IMR-90 (cell line): ENCODE data around the gene EIF2A. TPM values are rescaled to one million over a fixed set of nuclear protein-coding genes. Genes with fewer than 3 reads are reported as not detected.

ENCODE experiments used
- ATAC-seq: fragments of 200-7000 bp; cut with Tn5 transposase; 2 replicates; pipeline ENCODE4 v1.9.1; 2020; ENCODE audit warnings: low read depth, mild to moderate bottlenecking, moderate library complexity
- BruUV-seq: library from RNA; stranded (reverse); fragments of 400-500 nt; replicated peaks from 2 replicates; lab custom pipeline; 2021; lab: Mats Ljungman, UMichigan
- CTCF ChIA-PET: fragments of 300-600 bp; formaldehyde crosslinking; extraction: SDS; loops from one replicate; lab custom pipeline; 2021; ENCODE audit warnings: antibody characterized with exemption; lab: Yijun Ruan, JAX
- POLR2A ChIA-PET: fragments of 300-600 bp; sonication (Branson Sonifier 250); formaldehyde crosslinking; loops from one replicate; lab custom pipeline; 2022; ENCODE audit warnings: antibody characterized with exemption; ENCODE audit not compliant: unreplicated experiment; lab: Charles Lee
- DNase-seq: peaks from one replicate; pipeline ENCODE4 v3.0.0; 2013
- H2AFZ ChIP-seq: replicated peaks from 2 replicates; pipeline ENCODE3; 2013; ENCODE audit warnings: low read length, mild to moderate bottlenecking; ENCODE audit not compliant: poor library complexity
- H2AK5ac ChIP-seq: 2 replicates; pipeline ENCODE4 v1.6.1; 2013; ENCODE audit warnings: low read depth, low read length, inconsistent platforms
- H2AK9ac ChIP-seq: replicated peaks from 2 replicates; pipeline ENCODE3; 2013; ENCODE audit warnings: mild to moderate bottlenecking, low read depth, low read length, moderate library complexity; ENCODE audit not compliant: poor library complexity
- H2BK120ac ChIP-seq: 2 replicates; pipeline ENCODE4 v1.6.1; 2013; ENCODE audit warnings: low read depth, low read length, inconsistent platforms
- H2BK15ac ChIP-seq: 3 replicates; pipeline ENCODE4 v1.6.1; 2013; ENCODE audit warnings: low read depth, low read length, inconsistent platforms
- H2BK20ac ChIP-seq: 2 replicates; pipeline ENCODE4 v1.6.1; 2013; ENCODE audit warnings: low read depth, mild to moderate bottlenecking, inconsistent platforms, low read length, moderate library complexity
- H2BK5ac ChIP-seq: 2 replicates; pipeline ENCODE4 v1.6.1; 2013; ENCODE audit warnings: mild to moderate bottlenecking, low read depth, low read length, inconsistent platforms; ENCODE audit not compliant: poor library complexity, severe bottlenecking
- H3K14ac ChIP-seq: replicated peaks from 2 replicates; pipeline ENCODE4 v1.6.1; 2013; ENCODE audit warnings: low read depth, low read length, inconsistent platforms
- H3K18ac ChIP-seq: 2 replicates; pipeline ENCODE4 v1.6.1; 2013; ENCODE audit warnings: low read depth, low read length, control low read depth
- H3K23ac ChIP-seq: 2 replicates; pipeline ENCODE4 v1.6.1; 2013; ENCODE audit warnings: low read depth, low read length, inconsistent platforms
- H3K27ac ChIP-seq: 2 replicates; pipeline ENCODE4 v1.5.1; 2013; ENCODE audit warnings: mild to moderate bottlenecking, control low read depth, low read length; ENCODE audit not compliant: insufficient read depth
- H3K27me3 ChIP-seq: 2 replicates; pipeline ENCODE4 v1.6.1; 2013; ENCODE audit warnings: low read length; ENCODE audit not compliant: control insufficient read depth, insufficient read depth
- H3K36me3 ChIP-seq: 2 replicates; pipeline ENCODE4 v1.6.1; 2013; ENCODE audit warnings: low read length, mixed read lengths; ENCODE audit not compliant: control insufficient read depth, insufficient read depth
- H3K4ac ChIP-seq: 2 replicates; pipeline ENCODE4 v1.6.1; 2013; ENCODE audit warnings: low read depth, low read length, inconsistent platforms
- H3K4me1 ChIP-seq: 2 replicates; pipeline ENCODE4 v1.6.1; 2013; ENCODE audit warnings: low read length, mixed read lengths; ENCODE audit not compliant: control insufficient read depth, insufficient read depth
- H3K4me2 ChIP-seq: 2 replicates; pipeline ENCODE4 v1.6.1; 2013; ENCODE audit warnings: low read depth, mild to moderate bottlenecking, control low read depth, low read length, moderate library complexity
- H3K4me3 ChIP-seq: 2 replicates; pipeline ENCODE4 v1.5.1; 2013; ENCODE audit warnings: low read depth, mild to moderate bottlenecking, control low read depth, low read length, moderate library complexity; ENCODE audit not compliant: insufficient read depth
- H3K56ac ChIP-seq: 2 replicates; pipeline ENCODE4 v1.6.1; 2013; ENCODE audit warnings: low read length, inconsistent platforms; ENCODE audit not compliant: insufficient read depth; ENCODE audit errors: extremely low read depth
- H3K79me1 ChIP-seq, 2 experiments: 2 replicates each; pipeline ENCODE4 v1.6.1; 2013; ENCODE audit warnings: low read length in 2 of 2, inconsistent platforms in 1 of 2, low read depth in 1 of 2
- H3K9ac ChIP-seq: 2 replicates; pipeline ENCODE4 v1.6.1; 2013; ENCODE audit warnings: low read depth, low read length, control low read depth
- H3K9me1 ChIP-seq: 2 replicates; pipeline ENCODE4 v1.6.1; 2013; ENCODE audit warnings: low read length, inconsistent platforms; ENCODE audit not compliant: insufficient read depth
- H3K9me3 ChIP-seq: 2 replicates; pipeline ENCODE4 v1.6.1; 2013; ENCODE audit warnings: low read length; ENCODE audit not compliant: control insufficient read depth, insufficient read depth
- H4K20me1 ChIP-seq: 2 replicates; pipeline ENCODE4 v1.6.1; 2013; ENCODE audit warnings: low read length, inconsistent platforms; ENCODE audit not compliant: insufficient read depth
- H4K5ac ChIP-seq: 2 replicates; pipeline ENCODE4 v1.6.1; 2013; ENCODE audit warnings: mild to moderate bottlenecking, low read depth, low read length, control low read depth
- H4K8ac ChIP-seq, 2 experiments: 2 replicates each; pipeline ENCODE4 v1.6.1; 2013; ENCODE audit warnings: low read depth in 2 of 2, low read length in 2 of 2, control low read depth in 1 of 2, inconsistent platforms in 1 of 2
- H4K91ac ChIP-seq: 2 replicates; pipeline ENCODE4 v1.6.1; 2013; ENCODE audit warnings: low read depth, low read length, inconsistent platforms; ENCODE audit not compliant: insufficient read depth
- BHLHE40 ChIP-seq: fragments of 150-350 bp; IDR thresholded peaks from 2 replicates; pipeline ENCODE4 v1.6.1; 2016; ENCODE audit warnings: mild to moderate bottlenecking, low read depth, low read length
- CEBPB ChIP-seq: IDR thresholded peaks from 2 replicates; pipeline ENCODE4 v1.6.1; 2012; ENCODE audit warnings: low read depth, low read length, improper control_type of control experiment
- CTCF ChIP-seq: conservative IDR thresholded peaks from 2 replicates; pipeline ENCODE4 v1.5.1; 2012; ENCODE audit warnings: mild to moderate bottlenecking, low read depth, low read length, improper control_type of control experiment
- ELK1 ChIP-seq: fragments of 150-350 bp; IDR thresholded peaks from 2 replicates; pipeline ENCODE4 v1.6.1; 2016; ENCODE audit warnings: low read depth, mild to moderate bottlenecking, low read length, moderate library complexity, borderline replicate concordance
- FOS ChIP-seq: fragments of 150-350 bp; IDR thresholded peaks from 2 replicates; pipeline ENCODE4 v1.6.1; 2016; ENCODE audit warnings: low read depth, low read length
- MAFK ChIP-seq: IDR thresholded peaks from 2 replicates; pipeline ENCODE4 v1.6.1; 2012; ENCODE audit warnings: low read depth, low read length, improper control_type of control experiment
- MAZ ChIP-seq: IDR thresholded peaks from 2 replicates; pipeline ENCODE4 v1.6.1; 2012; ENCODE audit warnings: low read depth, mild to moderate bottlenecking, low read length, improper control_type of control experiment, moderate library complexity, borderline replicate concordance
- MXI1 ChIP-seq: IDR thresholded peaks from 2 replicates; pipeline ENCODE4 v1.6.1; 2012; ENCODE audit warnings: low read depth, mild to moderate bottlenecking, low read length, moderate library complexity, borderline replicate concordance
- NFE2L2 ChIP-seq: fragments of 150-350 bp; IDR thresholded peaks from 2 replicates; pipeline ENCODE4 v1.6.1; 2016; ENCODE audit warnings: low read depth, mild to moderate bottlenecking, low read length
- POLR2A ChIP-seq: IDR thresholded peaks from 2 replicates; pipeline ENCODE4 v1.6.1; 2012; ENCODE audit warnings: mild to moderate bottlenecking, low read depth, low read length
- RFX5 ChIP-seq: IDR thresholded peaks from 2 replicates; pipeline ENCODE4 v1.8.0; 2012; ENCODE audit warnings: low read depth, mild to moderate bottlenecking, low read length, moderate library complexity
- SMC3 ChIP-seq: fragments of 150-350 bp; IDR thresholded peaks from 2 replicates; pipeline ENCODE4 v1.6.1; 2016; ENCODE audit warnings: low read depth, mild to moderate bottlenecking, antibody characterized with exemption, low read length, moderate library complexity
- USF2 ChIP-seq: fragments of 150-350 bp; IDR thresholded peaks from 2 replicates; pipeline ENCODE4 v1.6.1; 2017; ENCODE audit warnings: mild to moderate bottlenecking, antibody characterized with exemption, low read length, low read depth
- WGBS, 2 experiments: methylation state at CpG; one replicate each; pipeline versions ENCODE4 v1.1.5 to v1.1.7; 2013; ENCODE audit warnings: missing lambda C conversion rate in 2 of 2; ENCODE audit not compliant: insufficient read length in 1 of 2; ENCODE audit errors: extremely low coverage in 2 of 2; 5-methylcytosine and 5-hydroxymethylcytosine counted together
- dilution Hi-C: fragments of 300-500 bp; cut with HindIII; formaldehyde crosslinking; loops from one replicate; pipeline ENCODE4 v1.14.3; 2018; ENCODE audit warnings: low sequenced_read_pairs; ENCODE audit not compliant: unreplicated experiment
- in situ Hi-C: fragments of 300-500 bp; cut with MboI; formaldehyde crosslinking; loops from 3 replicates; pipeline ENCODE4 v1.14.3; 2019; ENCODE audit warnings: low sequenced_read_pairs, inconsistent platforms, mixed read lengths
- intact Hi-C: fragments of 100-400 bp; cut with micrococcal nuclease; formaldehyde crosslinking; loops from 2 replicates; pipeline ENCODE4 v1.10.0; 2022
- polyA plus RNA-seq, 3 experiments: library from polyadenylated mRNA; depleted of rRNA; stranded (reverse); fragments of >200 nt; gene quantifications; 2 replicates each; pipeline ENCODE4 v1.2.3, GENCODE V29; 2012; ENCODE audit warnings: low replicate concordance in 1 of 3
- total RNA-seq: library from RNA; depleted of rRNA; stranded (reverse); fragments of >200 nt; gene quantifications from 2 replicates; pipeline ENCODE4 v1.2.3, GENCODE V29; 2012

The EIF2A gene
- total and polyA plus RNA-seq, 2 of the 4 experiments (the other 2 are of a cell fraction) = 61.2 to 166 TPM

GRCh38 chr3:150567328-150567727 lies 20.7 kb downstream of the EIF2A start:
- no peaks in the 10 kb centered on the region for H3K27me3 ChIP-seq
- no peaks in the 10 kb centered on the region for H4K20me1 ChIP-seq
- H3K9me1 ChIP-seq = no peaks in the 10 kb centered on the region
- no peak overlapping the region for H4K91ac ChIP-seq
- intact Hi-C loops (loop anchor here (2.0 kb wide), 1 partner anchor 13 kb away; no protein-coding TSS in a partner anchor), dilution Hi-C loops (no loop called here), in situ Hi-C loops (no loop called here)
- peaks cover 17% of the 10 kb centered on the region for H3K36me3 ChIP-seq
- H4K5ac ChIP-seq = no peak overlapping the region
- no peak overlapping the region for H2BK5ac ChIP-seq
- no peak overlapping the region for H3K4me2 ChIP-seq
- DNase-seq = no peak
- no CpG with 5 or more reads among the region's 1 CpG for WGBS, 2 experiments
- no peaks in the 10 kb centered on the region for H3K9me3 ChIP-seq
- H3K14ac ChIP-seq = no peak overlapping the region
- no peak overlapping the region for H2AK9ac ChIP-seq
- no peak overlapping the region for H3K4me3 ChIP-seq
- no peak overlapping the region for H2AK5ac ChIP-seq
- POLR2A ChIA-PET = no interaction called here
- H2BK15ac ChIP-seq = no peak overlapping the region
- no peak for ATAC-seq
- peaks cover 7 to 8% of the 10 kb centered on the region in 2 experiments; a peak in 3 of 4 replicates for H3K79me1 ChIP-seq
- BruUV-seq = no TSS peak
- H4K8ac ChIP-seq = no peak overlapping the region; a peak in 1 of 4 replicates
- no peak overlapping the region for H3K9ac ChIP-seq
- H2BK120ac ChIP-seq = no peak overlapping the region
- no peak overlapping the region for H3K18ac ChIP-seq
- H3K56ac ChIP-seq = no peak overlapping the region
- H2AFZ ChIP-seq = no peak overlapping the region
- H2BK20ac ChIP-seq = no peak overlapping the region
- H3K23ac ChIP-seq = no peak overlapping the region
- TF ChIP-seq CTCF (no peak), SMC3 (no peak), MAZ (no peak), POLR2A (no peak), RFX5 (no peak), CEBPB (no peak), MXI1 (no peak), USF2 (no peak), NFE2L2 (no peak), MAFK (no peak), BHLHE40 (no peak), FOS (no peak), ELK1 (no peak)
- CTCF ChIA-PET = no interaction called here
- no peaks in the 10 kb centered on the region for H3K4me1 ChIP-seq
- H3K4ac ChIP-seq = no peak overlapping the region
- H3K27ac ChIP-seq = no peak overlapping the region
